ENCODE results near the gene KDM2B. TPM values are rescaled to one million over a fixed set of nuclear protein-coding genes. Genes with fewer than 3 reads are reported as not detected.

KDM2B gene
- total and polyA plus RNA-seq, 2 of the 8 experiments (the other 6 are each of a cell fraction or from before 2014, with no cell fraction given) = 111 to 162 TPM

DNA sequence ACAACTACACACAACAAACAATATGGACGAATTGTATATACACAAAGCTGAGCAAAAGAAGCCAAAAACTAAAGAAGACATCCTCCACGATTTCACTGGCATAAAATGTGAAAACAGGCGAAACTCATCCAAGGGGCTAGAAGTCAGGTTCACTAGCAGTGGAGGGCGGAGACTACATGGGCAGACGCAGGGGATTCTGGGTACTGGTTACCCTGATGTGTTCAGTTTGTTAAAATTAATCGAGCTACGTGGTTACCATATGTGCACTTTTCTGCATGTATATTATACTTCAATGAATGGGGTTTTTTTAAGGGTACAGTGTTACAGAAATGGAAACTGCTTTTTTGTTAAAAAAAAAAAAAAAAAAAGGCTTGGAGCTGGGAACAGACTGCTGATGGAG lies 12.3 kb downstream of the KDM2B start (continued):
- no peak for TF ChIP-seq CEBPB (IDR thresholded peaks at IDR 0.05; ENCODE audit: low read depth, low read length)
- TF ChIP-seq KDM1A (IDR thresholded peaks at IDR 0.05; ENCODE audit: borderline replicate concordance, low read length) = no peak
